Glomerular endothelial cell (primary cell): ENCODE results near the gene NR1D1. TPM values are rescaled to one million over a fixed set of nuclear protein-coding genes. Genes with fewer than 3 reads are reported as not detected.
"Not testable (repeated sequence)": the region's sequence is repeated elsewhere in the genome, so short reads cannot be mapped to it uniquely, and the experiment has no call there.

Experiments
- DNase-seq: peaks from one replicate; pipeline ENCODE4 v3.0.0-alpha.2; 2011; ENCODE audit warnings: low read depth, low spot score; ENCODE audit errors: extremely low read depth
- total RNA-seq: library from RNA; depleted of rRNA; stranded (reverse); fragments of >200 nt; gene quantifications from 2 replicates; pipeline ENCODE4 v1.2.3, GENCODE V29; 2015

NR1D1 gene
- total RNA-seq, result 1.8 and 5.1 TPM in 2 replicates

- DNase-seq, result no peak
Measured at GRCh38 chr17:40100419-40100668, at the start of gene NR1D1. NR1D1 (minus strand) TSS chr17:40100589; CDS start chr17:40100094, 495 bp downstream.

GRCh38 chr17:40148527-40148926, 48.1 kb upstream of the NR1D1 start:
- no peak for DNase-seq

- DNase-seq, result no peak
Measured at GRCh38 chr17:40145476-40145875, 45.1 kb upstream of the NR1D1 start.

- DNase-seq, result not testable (repeated sequence)
Measured at GRCh38 chr17:40143166-40143565, 42.8 kb upstream of the NR1D1 start.

GRCh38 chr17:40139566-40140058, 39.2 kb upstream of the NR1D1 start:
- no peak for DNase-seq

- DNase-seq, result no peak
Measured at GRCh38 chr17:40135817-40136216, 35.4 kb upstream of the NR1D1 start.

- no peak for DNase-seq
Measured at GRCh38 chr17:40134184-40134583, 33.8 kb upstream of the NR1D1 start.

- DNase-seq, result no peak
Measured at GRCh38 chr17:40130352-40131042, 30.1 kb upstream of the NR1D1 start.

- no peak for DNase-seq
Measured at GRCh38 chr17:40129498-40129897, 29.1 kb upstream of the NR1D1 start.

GRCh38 chr17:40124279-40125141, 24.1 kb upstream of the NR1D1 start:
- no peak for DNase-seq

GRCh38 chr17:40123811-40124114, 23.4 kb upstream of the NR1D1 start:
- DNase-seq, result no peak

GRCh38 chr17:40122999-40123810, 22.8 kb upstream of the NR1D1 start:
- DNase-seq, result no peak

- no peak for DNase-seq
Measured at GRCh38 chr17:40122136-40122998, 22.0 kb upstream of the NR1D1 start.

- DNase-seq, result no peak
Measured at GRCh38 chr17:40121181-40122135, 21.1 kb upstream of the NR1D1 start, which contains the start of gene MSL1. MSL1 (plus strand) TSS chr17:40121971; CDS start chr17:40122613, 642 bp downstream.

- no peak for DNase-seq
Measured at GRCh38 chr17:40115101-40115436, 14.7 kb upstream of the NR1D1 start.

GRCh38 chr17:40113907-40114245, 13.5 kb upstream of the NR1D1 start:
- DNase-seq, result no peak

- no peak for DNase-seq
Measured at GRCh38 chr17:40113110-40113906, 12.9 kb upstream of the NR1D1 start.

GRCh38 chr17:40112718-40113109, 12.3 kb upstream of the NR1D1 start:
- DNase-seq, result no peak
